DND-41 (cell line): ENCODE results near the gene SIRT3.
"Not testable (repeated sequence)": the region's sequence is repeated elsewhere in the genome, so short reads cannot be mapped to it uniquely, and the experiment has no call there.

ENCODE experiments used
- ATAC-seq: fragments of 200-7000 bp; cut with Tn5 transposase; 3 replicates; pipeline ENCODE4 v1.9.1; 2021; ENCODE audit warnings: low read depth; ENCODE audit not compliant: insufficient read depth
- DNase-seq: peaks from one replicate; pipeline ENCODE4 v3.0.0-alpha.2; 2020
- H2AFZ ChIP-seq: 2 replicates; pipeline ENCODE4 v1.6.0; 2012; ENCODE audit warnings: low read depth, low read length
- H3K27ac ChIP-seq: 2 replicates; pipeline ENCODE4 v1.5.1; 2012; ENCODE audit warnings: low read length, inconsistent platforms
- H3K27me3 ChIP-seq: fragments of 200-600 bp; sonication (generic); 2 replicates; pipeline ENCODE4 v1.6.0; 2012; ENCODE audit warnings: low read length, mild to moderate bottlenecking, inconsistent platforms; ENCODE audit not compliant: insufficient read depth, poor library complexity
- H3K36me3 ChIP-seq: 2 replicates; pipeline ENCODE4 v1.5.1; 2012; ENCODE audit warnings: low read length, inconsistent platforms; ENCODE audit not compliant: insufficient read depth
- H3K4me1 ChIP-seq: 2 replicates; pipeline ENCODE4 v1.5.1; 2012; ENCODE audit warnings: mild to moderate bottlenecking, low read length; ENCODE audit not compliant: insufficient read depth
- H3K4me2 ChIP-seq: 2 replicates; pipeline ENCODE4 v1.6.0; 2012; ENCODE audit warnings: mild to moderate bottlenecking, moderate library complexity, low read length, inconsistent platforms; ENCODE audit not compliant: insufficient read depth
- H3K4me3 ChIP-seq, 2 experiments: fragments of 200-600 bp in 1 of 2; shearing (Covaris generic) in 1 of 2; 2 replicates each; pipeline ENCODE4 v1.5.1; 2012 to 2016; ENCODE audit warnings: inconsistent platforms in 2 of 2, low read length in 2 of 2, mild to moderate bottlenecking in 2 of 2, low read depth in 1 of 2, moderate library complexity in 1 of 2
- H3K79me2 ChIP-seq: 2 replicates; pipeline ENCODE4 v1.6.0; 2012; ENCODE audit warnings: low read length, inconsistent platforms; ENCODE audit not compliant: insufficient read depth
- H3K9ac ChIP-seq: 2 replicates; pipeline ENCODE4 v1.6.0; 2012; ENCODE audit warnings: low read depth, mild to moderate bottlenecking, inconsistent platforms, low read length, moderate library complexity
- H3K9me3 ChIP-seq: 2 replicates; pipeline ENCODE4 v1.5.1; 2012; ENCODE audit warnings: low read length, moderate library complexity, mild to moderate bottlenecking, inconsistent platforms; ENCODE audit not compliant: insufficient read depth, severe bottlenecking
- H4K20me1 ChIP-seq: 2 replicates; pipeline ENCODE4 v1.6.0; 2012; ENCODE audit warnings: low read length; ENCODE audit not compliant: insufficient read depth
- CTCF ChIP-seq: IDR thresholded peaks from 2 replicates; pipeline ENCODE4 v1.5.1; 2012; ENCODE audit warnings: borderline replicate concordance, low read length, moderate library complexity, mild to moderate bottlenecking; ENCODE audit not compliant: poor library complexity, severe bottlenecking; ENCODE audit errors: extremely low read depth
- EZH2 ChIP-seq: IDR thresholded peaks from 3 replicates; pipeline ENCODE4 v1.6.1; 2012; ENCODE audit warnings: borderline replicate concordance, low read depth, mild to moderate bottlenecking, moderate library complexity, low read length, inconsistent platforms; ENCODE audit not compliant: severe bottlenecking

Gene SIRT3

GRCh38 chr11:221998-222789 is 13.9 kb downstream of the SIRT3 start:
- no peaks in the 10 kb centered on the region for H4K20me1 ChIP-seq
- H3K79me2 ChIP-seq = no peaks in the 10 kb centered on the region
- no peak overlapping the region for H3K4me2 ChIP-seq
- H3K4me3 ChIP-seq = no peak overlapping the region
- H3K27ac ChIP-seq = no peak overlapping the region
- no peak overlapping the region for H3K9ac ChIP-seq
- no peaks in the 10 kb centered on the region for H3K4me1 ChIP-seq
- no peak for TF ChIP-seq CTCF
- TF ChIP-seq EZH2 = no peak
- no peaks in the 10 kb centered on the region for H3K27me3 ChIP-seq
- no peak overlapping the region for H2AFZ ChIP-seq
- H3K9me3 ChIP-seq = no peaks in the 10 kb centered on the region
- no peak for DNase-seq
- no peak for ATAC-seq
- H3K36me3 ChIP-seq = peaks cover 7% of the 10 kb centered on the region; the same call in 1 of the 2 replicates

- Histone ChIP-seq H3K4me2 (no peak overlapping the region), H3K36me3 (peaks cover 7% of the 10 kb centered on the region; the same call in 1 of the 2 replicates), H3K4me3 (no peak overlapping the region), H4K20me1 (no peaks in the 10 kb centered on the region), H3K79me2 (no peaks in the 10 kb centered on the region), H3K9ac (no peak overlapping the region), H2AFZ (no peak overlapping the region), H3K4me1 (no peaks in the 10 kb centered on the region), H3K27ac (no peak overlapping the region), H3K9me3 (no peaks in the 10 kb centered on the region), H3K27me3 (no peaks in the 10 kb centered on the region)
- DNase-seq (no peak), ATAC-seq (no peak)
- TF ChIP-seq CTCF (no peak), EZH2 (no peak)
Observed at GRCh38 chr11:221539-221938, 14.6 kb downstream of the SIRT3 start.

GRCh38 chr11:220641-221215 is 15.4 kb downstream of the SIRT3 start:
- H3K4me1 ChIP-seq, ATAC-seq, H3K27ac ChIP-seq, H3K9me3 ChIP-seq, H3K9ac ChIP-seq, DNase-seq, H3K79me2 ChIP-seq, H3K4me3 ChIP-seq, H4K20me1 ChIP-seq, H3K27me3 ChIP-seq, H2AFZ ChIP-seq, H3K4me2 ChIP-seq: not testable (repeated sequence)
- H3K36me3 ChIP-seq = peaks cover 13% of the 10 kb centered on the region

- peaks cover 10% of the 10 kb centered on the region; the same call in 1 of the 2 replicates for H4K20me1 ChIP-seq
- DNase-seq = no peak
- no peak overlapping the region for H3K4me2 ChIP-seq
- TF ChIP-seq EZH2 (no peak), CTCF (no peak)
- no peaks in the 10 kb centered on the region for H3K9me3 ChIP-seq
- no peak for ATAC-seq
- no peaks in the 10 kb centered on the region for H3K79me2 ChIP-seq
- H2AFZ ChIP-seq = no peak overlapping the region
- no peaks in the 10 kb centered on the region for H3K27me3 ChIP-seq
- no peak overlapping the region for H3K27ac ChIP-seq
- no peak overlapping the region for H3K9ac ChIP-seq
- no peak overlapping the region for H3K4me3 ChIP-seq
- H3K36me3 ChIP-seq = peaks cover 30% of the 10 kb centered on the region
- H3K4me1 ChIP-seq = no peaks in the 10 kb centered on the region
Observed at GRCh38 chr11:218815-219593, 17.1 kb downstream of the SIRT3 start.
